Epithelial cell of prostate (primary cell): ENCODE results near the gene SIAH1.
"Not testable (repeated sequence)": the region's sequence is repeated elsewhere in the genome, so short reads cannot be mapped to it uniquely, and the experiment has no call there.

Source experiments
- DNase-seq: peaks from one replicate; pipeline ENCODE4 v3.0.0-alpha.2; 2011; ENCODE audit warnings: low read depth, low spot score
- H3K27ac ChIP-seq: fragments of 450-650 bp; 2 replicates; pipeline ENCODE4 v1.5.1; 2017; ENCODE audit warnings: mild to moderate bottlenecking

The SIAH1 gene

GRCh38 chr16:48385253-48386150 lies at the start of gene SIAH1:
Gene SIAH1 (minus strand): TSS chr16:48385413. CDS start chr16:48362428, 22,985 bp downstream.
- no peak for DNase-seq
- peak within 1 kb of the TSS; percentile 89 for H3K27ac ChIP-seq

GRCh38 chr16:48434653-48435317 lies 49.6 kb upstream of the SIAH1 start:
- no peak overlapping the region for H3K27ac ChIP-seq
- no peak for DNase-seq

GRCh38 chr16:48433850-48434530 lies 48.8 kb upstream of the SIAH1 start:
- H3K27ac ChIP-seq: no peak overlapping the region
- no peak for DNase-seq

- no peak overlapping the region for H3K27ac ChIP-seq
Observed at GRCh38 chr16:48433116-48433849, 48.1 kb upstream of the SIAH1 start.

GRCh38 chr16:48432136-48432535 lies 46.9 kb upstream of the SIAH1 start:
- no peak for DNase-seq
- no peak overlapping the region for H3K27ac ChIP-seq

More at GRCh38 chr16:48433116-48433849, 48.1 kb upstream of the SIAH1 start:
- DNase-seq: no peak

GRCh38 chr16:48430890-48431289 lies 45.7 kb upstream of the SIAH1 start:
- no peak overlapping the region for H3K27ac ChIP-seq
- no peak for DNase-seq

GRCh38 chr16:48426244-48427141 lies 41.3 kb upstream of the SIAH1 start:
- H3K27ac ChIP-seq: no peak overlapping the region
- no peak for DNase-seq

GRCh38 chr16:48422537-48422936 lies 37.3 kb upstream of the SIAH1 start:
- no peak for DNase-seq
- no peak overlapping the region for H3K27ac ChIP-seq

- DNase-seq: no peak
- H3K27ac ChIP-seq: no peak overlapping the region
Observed at GRCh38 chr16:48421741-48422140, 36.5 kb upstream of the SIAH1 start.

GRCh38 chr16:48420437-48420836 lies 35.2 kb upstream of the SIAH1 start:
- DNase-seq: no peak

GRCh38 chr16:48416617-48417016 lies 31.4 kb upstream of the SIAH1 start:
- DNase-seq, H3K27ac ChIP-seq: not testable (repeated sequence)

More at GRCh38 chr16:48420437-48420836, 35.2 kb upstream of the SIAH1 start:
- no peak overlapping the region for H3K27ac ChIP-seq

GRCh38 chr16:48413272-48413671 lies 28.1 kb upstream of the SIAH1 start:
- no peak overlapping the region for H3K27ac ChIP-seq
- DNase-seq: no peak

- peak overlapping the region; percentile 40 for H3K27ac ChIP-seq
- DNase-seq: peak; percentile 46
Observed at GRCh38 chr16:48409839-48410632, 24.8 kb upstream of the SIAH1 start.

GRCh38 chr16:48408688-48409087 lies 23.5 kb upstream of the SIAH1 start:
- no peak for DNase-seq
- no peak overlapping the region for H3K27ac ChIP-seq

- no peak overlapping the region for H3K27ac ChIP-seq
- DNase-seq: no peak
Observed at GRCh38 chr16:48405907-48406306, 20.7 kb upstream of the SIAH1 start.

- no peak overlapping the region for H3K27ac ChIP-seq
- DNase-seq: no peak
Observed at GRCh38 chr16:48405153-48405552, 19.9 kb upstream of the SIAH1 start.

GRCh38 chr16:48402547-48402946 lies 17.3 kb upstream of the SIAH1 start:
- not testable (repeated sequence) for DNase-seq, H3K27ac ChIP-seq

GRCh38 chr16:48395375-48395774 lies 10.2 kb upstream of the SIAH1 start:
- no peak for DNase-seq
- no peak overlapping the region for H3K27ac ChIP-seq
